HG03039 (cell line): ENCODE data around the gene EPB41L5.
A peak's percentile ranks its signal among the peaks of the same experiment; 100 is the strongest.
"Not testable (repeated sequence)": the region's sequence is repeated elsewhere in the genome, so short reads cannot be mapped to it uniquely, and the experiment has no call there.

Source experiments
- ATAC-seq: cut with Tn5 transposase; IDR thresholded peaks from one replicate; pipeline ENCODE4 v1.9.1; 2021; ENCODE audit warnings: mild to moderate bottlenecking, moderate library complexity; ENCODE audit not compliant: unreplicated experiment

The EPB41L5 gene

GRCh38 chr2:120094795-120095194 is 81.9 kb downstream of the EPB41L5 start:
- no peak for ATAC-seq

- ATAC-seq: no peak
Measured at GRCh38 chr2:120100627-120101026, 87.8 kb downstream of the EPB41L5 start.

GRCh38 chr2:120103723-120104467 is 91.0 kb downstream of the EPB41L5 start:
- ATAC-seq: no peak

- ATAC-seq: no peak
Measured at GRCh38 chr2:120104772-120105171, 91.9 kb downstream of the EPB41L5 start.

GRCh38 chr2:120105360-120105759 is 92.5 kb downstream of the EPB41L5 start:
- peak; percentile 75 for ATAC-seq

GRCh38 chr2:120108049-120108448 is 95.2 kb downstream of the EPB41L5 start:
- no peak for ATAC-seq

- ATAC-seq: no peak
Measured at GRCh38 chr2:120108749-120109148, 95.9 kb downstream of the EPB41L5 start.

- no peak for ATAC-seq
Measured at GRCh38 chr2:120109186-120110061, 96.5 kb downstream of the EPB41L5 start.

- ATAC-seq: no peak
Measured at GRCh38 chr2:120110062-120110362, 97.1 kb downstream of the EPB41L5 start.

- ATAC-seq: no peak
Measured at GRCh38 chr2:120110507-120110906, 97.6 kb downstream of the EPB41L5 start.

- ATAC-seq: no peak
Measured at GRCh38 chr2:120111193-120111592, 98.3 kb downstream of the EPB41L5 start.

- ATAC-seq: no peak
Measured at GRCh38 chr2:120118018-120118417, 105.1 kb downstream of the EPB41L5 start.

- no peak for ATAC-seq
Measured at GRCh38 chr2:120118471-120118870, 105.6 kb downstream of the EPB41L5 start.

- not testable (repeated sequence) for ATAC-seq
Measured at GRCh38 chr2:120121337-120121736, 108.5 kb downstream of the EPB41L5 start.

- no peak for ATAC-seq
Measured at GRCh38 chr2:120123090-120123489, 110.2 kb downstream of the EPB41L5 start.

GRCh38 chr2:120125195-120125594 is 112.3 kb downstream of the EPB41L5 start:
- no peak for ATAC-seq

GRCh38 chr2:120128216-120128615 is 115.3 kb downstream of the EPB41L5 start:
- ATAC-seq: no peak

- no peak for ATAC-seq
Measured at GRCh38 chr2:120132190-120132589, 119.3 kb downstream of the EPB41L5 start.

GRCh38 chr2:120132691-120133090 is 119.8 kb downstream of the EPB41L5 start:
- ATAC-seq: no peak

- ATAC-seq: no peak
Measured at GRCh38 chr2:120133572-120134244, 120.8 kb downstream of the EPB41L5 start.

- ATAC-seq: no peak
Measured at GRCh38 chr2:120134263-120134662, 121.4 kb downstream of the EPB41L5 start.

GRCh38 chr2:120135013-120135412 is 122.1 kb downstream of the EPB41L5 start:
- not testable (repeated sequence) for ATAC-seq
